ENCODE measurements around the gene ZXDC. TPM values are rescaled to one million over a fixed set of nuclear protein-coding genes. Genes with fewer than 3 reads are reported as not detected.

Gene ZXDC
- total and polyA plus RNA-seq, 2 experiments from 2014 or later, result 24.1 to 25.0 TPM

DNA sequence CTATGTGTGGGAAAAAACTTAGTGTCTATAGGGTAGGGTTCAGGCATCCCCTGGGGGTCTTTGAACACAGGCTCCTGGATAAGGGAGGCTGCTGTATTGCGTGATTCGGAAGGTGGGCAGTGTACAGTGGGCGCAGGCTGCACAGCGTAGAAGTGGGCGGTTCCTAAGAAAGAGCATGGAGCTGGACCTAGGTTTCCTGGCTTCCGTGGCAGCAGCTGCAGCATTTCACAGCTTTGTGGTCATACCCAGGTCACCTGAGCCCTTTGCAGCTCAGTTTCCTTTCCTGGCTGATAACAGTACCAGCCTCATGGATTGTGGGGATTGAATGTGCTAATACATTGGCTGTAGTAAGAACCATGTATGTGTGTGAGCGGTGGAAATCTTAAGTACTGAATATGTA is 58.7 kb downstream of the ZXDC start:
- Histone ChIP-seq H3K27me3 (no peaks in the 10 kb centered on the region), H2AFZ (no peak overlapping the region), H3K9me3 (ENCODE audit: low read depth) (no peaks in the 10 kb centered on the region), H3K4me1 (ENCODE audit: insufficient read depth) (no peaks in the 10 kb centered on the region), H3K79me2 (no peaks in the 10 kb centered on the region), H3K36me3 (replicated peaks; ENCODE audit: insufficient read depth, low read depth) (no peaks in the 10 kb centered on the region), H4K20me1 (ENCODE audit: insufficient read depth, poor library complexity, severe bottlenecking) (no peaks in the 10 kb centered on the region), H3K4me3 (no peak overlapping the region), H3K4me2 (no peak overlapping the region), H3K9me2 (replicated peaks; ENCODE audit: insufficient read depth) (no peaks in the 10 kb centered on the region), H3K27ac (no peak overlapping the region)
- TF ChIP-seq, protein P1, sequence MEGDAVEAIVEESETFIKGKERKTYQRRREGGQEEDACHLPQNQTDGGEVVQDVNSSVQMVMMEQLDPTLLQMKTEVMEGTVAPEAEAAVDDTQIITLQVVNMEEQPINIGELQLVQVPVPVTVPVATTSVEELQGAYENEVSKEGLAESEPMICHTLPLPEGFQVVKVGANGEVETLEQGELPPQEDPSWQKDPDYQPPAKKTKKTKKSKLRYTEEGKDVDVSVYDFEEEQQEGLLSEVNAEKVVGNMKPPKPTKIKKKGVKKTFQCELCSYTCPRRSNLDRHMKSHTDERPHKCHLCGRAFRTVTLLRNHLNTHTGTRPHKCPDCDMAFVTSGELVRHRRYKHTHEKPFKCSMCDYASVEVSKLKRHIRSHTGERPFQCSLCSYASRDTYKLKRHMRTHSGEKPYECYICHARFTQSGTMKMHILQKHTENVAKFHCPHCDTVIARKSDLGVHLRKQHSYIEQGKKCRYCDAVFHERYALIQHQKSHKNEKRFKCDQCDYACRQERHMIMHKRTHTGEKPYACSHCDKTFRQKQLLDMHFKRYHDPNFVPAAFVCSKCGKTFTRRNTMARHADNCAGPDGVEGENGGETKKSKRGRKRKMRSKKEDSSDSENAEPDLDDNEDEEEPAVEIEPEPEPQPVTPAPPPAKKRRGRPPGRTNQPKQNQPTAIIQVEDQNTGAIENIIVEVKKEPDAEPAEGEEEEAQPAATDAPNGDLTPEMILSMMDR (IDR thresholded peaks at IDR 0.05; ENCODE audit: poor library complexity), result no peak
- no peak for DNase-seq (ENCODE audit: low spot score)
- 85% methylated on average over 7 of the region's 7 CpGs for WGBS (ENCODE audit: low lambda C conversion rate, missing lambda C conversion rate)

DNA sequence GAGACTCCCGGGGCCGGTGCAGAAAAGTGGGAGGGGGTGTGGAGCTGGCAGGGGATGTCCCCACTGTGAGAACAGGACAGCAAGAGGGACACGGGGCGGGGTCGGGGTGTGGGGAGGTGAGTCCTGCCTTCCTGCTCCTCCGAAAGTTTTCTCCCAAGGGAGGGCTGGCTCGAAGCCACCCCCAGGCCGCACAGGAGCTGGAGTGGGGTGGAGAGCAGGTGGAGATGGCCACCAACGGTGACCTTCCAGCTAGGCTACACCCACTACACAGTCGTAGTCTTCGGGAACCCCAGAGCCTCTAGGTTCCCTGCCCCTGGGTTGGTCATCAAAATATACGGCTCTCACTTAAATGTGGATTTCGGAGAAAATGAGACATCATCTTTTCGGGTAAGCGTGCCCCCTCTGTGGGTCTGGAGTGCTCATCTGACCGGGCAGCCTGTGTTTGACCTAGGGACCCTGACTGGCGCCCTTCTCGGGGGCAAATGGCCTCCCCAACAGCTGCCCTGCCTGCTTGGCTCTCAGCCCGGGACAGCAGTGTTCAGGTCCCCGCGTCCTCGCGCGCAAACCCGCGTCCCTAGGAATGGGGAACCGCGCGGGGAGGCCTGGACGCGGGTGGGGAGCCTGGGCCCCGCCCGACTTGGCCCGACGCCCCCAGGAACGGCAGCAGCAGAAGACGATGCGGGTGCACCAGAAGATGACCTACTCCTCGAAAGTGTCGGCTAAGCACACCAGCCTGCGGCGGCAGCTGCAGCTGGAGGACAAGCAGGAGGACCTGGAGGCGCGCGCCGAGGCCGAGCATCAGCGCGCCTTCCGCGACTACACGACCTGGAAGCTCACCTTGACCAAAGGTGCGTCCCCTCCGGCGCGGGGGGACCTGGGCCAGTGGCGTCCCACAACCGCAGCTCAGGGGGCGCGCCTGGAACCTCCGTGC is 59.8 kb downstream of the ZXDC start:
- H3K9me3 ChIP-seq (ENCODE audit: low read depth), result no peaks in the 10 kb centered on the region
- no peak overlapping the region for H3K27ac ChIP-seq
- DNase-seq (ENCODE audit: low spot score), result no peak
- no peak overlapping the region for H2AFZ ChIP-seq
- no peaks in the 10 kb centered on the region for H3K4me1 ChIP-seq (ENCODE audit: insufficient read depth)
- H3K79me2 ChIP-seq, result no peaks in the 10 kb centered on the region
- H3K4me2 ChIP-seq, result no peak overlapping the region
- no peak overlapping the region for H3K4me3 ChIP-seq
- H4K20me1 ChIP-seq (ENCODE audit: insufficient read depth, poor library complexity, severe bottlenecking), result no peaks in the 10 kb centered on the region
- H3K9me2 ChIP-seq (replicated peaks; ENCODE audit: insufficient read depth), result no peaks in the 10 kb centered on the region
- H3K36me3 ChIP-seq (replicated peaks; ENCODE audit: insufficient read depth, low read depth), result no peaks in the 10 kb centered on the region
- TF ChIP-seq, protein P1 (IDR thresholded peaks at IDR 0.05; ENCODE audit: poor library complexity), result no peak
- TF ChIP-seq EZH2phosphoT487 (IDR thresholded peaks at IDR 0.05; ENCODE audit: low read depth, severe bottlenecking, unreplicated experiment) (no peak), EZH2 (IDR thresholded peaks at IDR 0.05; ENCODE audit: borderline replicate concordance) (no peak)
- 96% methylated on average over 61 of the region's 61 CpGs for WGBS (ENCODE audit: low lambda C conversion rate, missing lambda C conversion rate)
- H3K27me3 ChIP-seq, result no peaks in the 10 kb centered on the region

DNA sequence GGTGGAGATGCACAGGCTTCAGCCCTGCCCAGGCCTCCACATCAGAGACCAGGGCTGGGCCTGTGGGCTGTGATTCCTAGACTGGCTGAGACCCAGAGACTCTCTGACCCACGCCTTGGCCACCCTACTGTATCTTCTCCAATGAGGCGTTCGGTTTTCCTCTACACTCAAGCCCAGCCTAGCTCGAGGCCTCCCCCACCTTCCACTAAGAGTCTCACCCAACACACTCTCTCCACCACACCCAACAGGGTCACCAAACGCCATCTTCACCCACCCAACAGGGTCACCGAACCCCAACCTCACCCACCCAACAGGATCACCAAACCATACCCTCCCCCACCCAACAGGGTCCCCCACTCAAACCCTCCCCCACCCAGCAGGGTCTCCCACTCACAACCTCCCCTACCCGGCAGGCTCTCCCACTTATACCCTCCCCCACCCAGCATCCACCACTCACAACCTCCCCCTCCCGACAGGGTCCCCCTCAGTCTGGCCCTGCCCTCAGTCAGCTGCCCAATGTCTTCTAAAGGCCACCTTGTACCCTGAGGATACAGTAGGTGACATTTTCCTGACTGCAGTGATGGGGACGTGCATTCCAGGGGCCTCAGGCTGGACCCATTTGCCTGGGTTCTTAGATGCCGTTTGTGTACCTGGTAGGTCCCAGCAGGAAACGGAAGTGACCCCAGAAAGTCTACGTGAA is 60.6 kb downstream of the ZXDC start:
- no peak for DNase-seq (ENCODE audit: low spot score)
- Histone ChIP-seq H3K27ac (no peak overlapping the region), H3K4me3 (no peak overlapping the region), H3K9me2 (replicated peaks; ENCODE audit: insufficient read depth) (no peaks in the 10 kb centered on the region), H2AFZ (no peak overlapping the region), H3K4me2 (no peak overlapping the region), H3K4me1 (ENCODE audit: insufficient read depth) (no peaks in the 10 kb centered on the region), H3K9me3 (ENCODE audit: low read depth) (no peaks in the 10 kb centered on the region), H3K79me2 (no peaks in the 10 kb centered on the region), H3K36me3 (replicated peaks; ENCODE audit: insufficient read depth, low read depth) (no peaks in the 10 kb centered on the region), H4K20me1 (ENCODE audit: insufficient read depth, poor library complexity, severe bottlenecking) (no peaks in the 10 kb centered on the region), H3K27me3 (no peaks in the 10 kb centered on the region)
- TF ChIP-seq, protein P1 (IDR thresholded peaks at IDR 0.05; ENCODE audit: poor library complexity), result no peak
- 95% methylated on average over 9 of the region's 12 CpGs for WGBS (ENCODE audit: low lambda C conversion rate, missing lambda C conversion rate)
